Measurements from ENCODE around the gene ZNF445. TPM values are rescaled to one million over a fixed set of nuclear protein-coding genes. Genes with fewer than 3 reads are reported as not detected.

The ZNF445 gene
- total RNA-seq, 1 experiment from 2014 or later: 11.9 TPM

GRCh38 chr3:44492496-44492895 lies 15.0 kb upstream of the ZNF445 start:
- Histone ChIP-seq H3K27ac (ENCODE audit: low read length) (no peak overlapping the region), H3K9me3 (ENCODE audit: control insufficient read depth, insufficient read depth, low read depth, low read length) (peaks cover 8% of the 10 kb centered on the region; the same call in 1 of the 2 replicates), H3K36me3 (ENCODE audit: control insufficient read depth, insufficient read depth, low read length) (no peaks in the 10 kb centered on the region), H3K4me3 (ENCODE audit: low read depth in 2 of 2, low read length in 2 of 2) (no peak overlapping the region), H3K4me1 (ENCODE audit: control insufficient read depth, insufficient read depth, low read length) (no peaks in the 10 kb centered on the region), H3K27me3 (ENCODE audit: control insufficient read depth, insufficient read depth, low read length) (no peaks in the 10 kb centered on the region)
- BruUV-seq (replicated peaks): no TSS peak
- no peak for ATAC-seq
- no peak for DNase-seq (ENCODE audit: low read depth, low spot score)
- in situ Hi-C loops (cut with HindIII; ENCODE audit: low pct_unique_long_range_greater_than_20kb, low sequenced_read_pairs) (no loop called here), intact Hi-C loops (cut with micrococcal nuclease; ENCODE audit: unreplicated experiment) (no loop called here)
- POLR2A ChIA-PET: no interaction called here
- CTCF ChIA-PET: no interaction called here
- TF ChIP-seq TCF7L2 (IDR thresholded peaks at IDR 0.05; ENCODE audit: low read depth, low read length) (no peak), POLR2AphosphoS5 (IDR thresholded peaks at IDR 0.05; ENCODE audit: low read depth, low read length) (no peak), SIN3A (IDR thresholded peaks at IDR 0.05; ENCODE audit: borderline replicate concordance, insufficient read depth, low read depth, low read length) (no peak), REST (IDR thresholded peaks at IDR 0.05; ENCODE audit: insufficient read depth in 1 of 2, low read depth in 2 of 2, low read length in 1 of 2) (no peak), CTCF (IDR thresholded peaks at IDR 0.05) (no peak)

GRCh38 chr3:44482721-44483120 lies 5.3 kb upstream of the ZNF445 start:
- DNase-seq (ENCODE audit: low read depth, low spot score) (no peak), ATAC-seq (no peak)
- Histone ChIP-seq H3K4me1 (ENCODE audit: control insufficient read depth, insufficient read depth, low read length) (no peaks in the 10 kb centered on the region; the same call in 1 of the 2 replicates), H3K36me3 (ENCODE audit: control insufficient read depth, insufficient read depth, low read length) (no peaks in the 10 kb centered on the region), H3K27ac (ENCODE audit: low read length) (no peak overlapping the region), H3K4me3 (ENCODE audit: low read depth in 2 of 2, low read length in 2 of 2) (no peak overlapping the region), H3K27me3 (ENCODE audit: control insufficient read depth, insufficient read depth, low read length) (no peaks in the 10 kb centered on the region), H3K9me3 (ENCODE audit: control insufficient read depth, insufficient read depth, low read depth, low read length) (no peaks in the 10 kb centered on the region)
- in situ Hi-C loops (cut with HindIII; ENCODE audit: low pct_unique_long_range_greater_than_20kb, low sequenced_read_pairs) (no loop called here), intact Hi-C loops (cut with micrococcal nuclease; ENCODE audit: unreplicated experiment) (no loop called here)
- no TSS peak for BruUV-seq (replicated peaks)
- ChIA-PET POLR2A (no interaction called here), CTCF (no interaction called here)
- TF ChIP-seq CTCF (IDR thresholded peaks at IDR 0.05) (no peak), SIN3A (IDR thresholded peaks at IDR 0.05; ENCODE audit: borderline replicate concordance, insufficient read depth, low read depth, low read length) (no peak), TCF7L2 (IDR thresholded peaks at IDR 0.05; ENCODE audit: low read depth, low read length) (no peak), REST (IDR thresholded peaks at IDR 0.05; ENCODE audit: insufficient read depth in 1 of 2, low read depth in 2 of 2, low read length in 1 of 2) (no peak), POLR2AphosphoS5 (IDR thresholded peaks at IDR 0.05; ENCODE audit: low read depth, low read length) (no peak)

All from Panc1 (cell line).